GM19351 (cell line): ENCODE results near the gene ICOSLG.
"Not testable (repeated sequence)": the region's sequence is repeated elsewhere in the genome, so short reads cannot be mapped to it uniquely, and the experiment has no call there.

ENCODE experiments used
- ATAC-seq: cut with Tn5 transposase; IDR thresholded peaks from one replicate; pipeline ENCODE4 v1.9.1; 2021; ENCODE audit warnings: mild to moderate bottlenecking, moderate library complexity; ENCODE audit not compliant: unreplicated experiment

ICOSLG gene

GRCh38 chr21:44265734-44266270 is 25.1 kb upstream of the ICOSLG start:
- ATAC-seq: no peak

- no peak for ATAC-seq
Observed at GRCh38 chr21:44263768-44264167, 23.0 kb upstream of the ICOSLG start.

- no peak for ATAC-seq
Observed at GRCh38 chr21:44263221-44263760, 22.5 kb upstream of the ICOSLG start.

- ATAC-seq: no peak
Observed at GRCh38 chr21:44262338-44263056, 21.8 kb upstream of the ICOSLG start.

GRCh38 chr21:44261675-44262295 is 21.0 kb upstream of the ICOSLG start, which contains the start of gene DNMT3L:
Gene DNMT3L, minus strand, starts transcription at chr21:44261897. Its CDS starts 638 bp downstream, at chr21:44261259.
- no peak for ATAC-seq

GRCh38 chr21:44260791-44261631 is 20.3 kb upstream of the ICOSLG start:
- ATAC-seq: no peak

- ATAC-seq: no peak
Observed at GRCh38 chr21:44260066-44260465, 19.3 kb upstream of the ICOSLG start.

GRCh38 chr21:44259082-44259705 is 18.5 kb upstream of the ICOSLG start:
- ATAC-seq: no peak

GRCh38 chr21:44258056-44258725 is 17.4 kb upstream of the ICOSLG start:
- ATAC-seq: no peak

- ATAC-seq: no peak
Observed at GRCh38 chr21:44255511-44255981, 14.8 kb upstream of the ICOSLG start.

GRCh38 chr21:44253832-44254710 is 13.3 kb upstream of the ICOSLG start:
- ATAC-seq: no peak

GRCh38 chr21:44249204-44250037 is 8.7 kb upstream of the ICOSLG start:
- not testable (repeated sequence) for ATAC-seq

- ATAC-seq: not testable (repeated sequence)
Observed at GRCh38 chr21:44247904-44248303, 7.2 kb upstream of the ICOSLG start.

GRCh38 chr21:44243980-44244379 is 3.2 kb upstream of the ICOSLG start:
- peak; percentile 47 for ATAC-seq

GRCh38 chr21:44241281-44241680 is 538 bp upstream of the ICOSLG start:
- ATAC-seq: peak; percentile 34

- not testable (repeated sequence) for ATAC-seq
Observed at GRCh38 chr21:44240353-44240752, 390 bp downstream of the ICOSLG start.

GRCh38 chr21:44229561-44229960 is 11.2 kb downstream of the ICOSLG start:
- ATAC-seq: not testable (repeated sequence)

GRCh38 chr21:44228109-44228508 is 12.6 kb downstream of the ICOSLG start:
- not testable (repeated sequence) for ATAC-seq
